Measurements from ENCODE around the gene MUC5AC.
"Not testable (repeated sequence)": the region's sequence is repeated elsewhere in the genome, so short reads cannot be mapped to it uniquely, and the experiment has no call there.

Gene MUC5AC

GRCh38 chr11:1157645-1158591 is at the start of gene MUC5AC:
TSS of gene MUC5AC (plus strand) at chr11:1157953. CDS start at chr11:1158000, 47 bp downstream.
- no peak for DNase-seq

GRCh38 chr11:1108246-1108900 is 49.4 kb upstream of the MUC5AC start:
- no peak for DNase-seq

- DNase-seq: no peak
These were observed 48.4 kb upstream of the MUC5AC start for GRCh38 chr11:1109101-1109917.

- no peak for DNase-seq
These were observed 47.6 kb upstream of the MUC5AC start for GRCh38 chr11:1109918-1110705.

GRCh38 chr11:1111545-1112212 is 46.1 kb upstream of the MUC5AC start:
- DNase-seq: no peak

- no peak for DNase-seq
These were observed 45.2 kb upstream of the MUC5AC start for GRCh38 chr11:1112351-1113191.

GRCh38 chr11:1113405-1114201 is 44.1 kb upstream of the MUC5AC start:
- no peak for DNase-seq

- DNase-seq: not testable (repeated sequence)
These were observed 42.5 kb upstream of the MUC5AC start for GRCh38 chr11:1115292-1115691.

GRCh38 chr11:1116104-1116503 is 41.6 kb upstream of the MUC5AC start:
- no peak for DNase-seq

- DNase-seq: no peak
These were observed 40.9 kb upstream of the MUC5AC start for GRCh38 chr11:1116666-1117390.

GRCh38 chr11:1117992-1118391 is 39.8 kb upstream of the MUC5AC start:
- no peak for DNase-seq

GRCh38 chr11:1118755-1119603 is 38.8 kb upstream of the MUC5AC start:
- no peak for DNase-seq

GRCh38 chr11:1119604-1120146 is 38.1 kb upstream of the MUC5AC start:
- DNase-seq: no peak

GRCh38 chr11:1120532-1121330 is 37.0 kb upstream of the MUC5AC start:
- no peak for DNase-seq

- DNase-seq: no peak
These were observed 36.4 kb upstream of the MUC5AC start for GRCh38 chr11:1121331-1121812.

GRCh38 chr11:1121813-1122663 is 35.7 kb upstream of the MUC5AC start:
- DNase-seq: no peak

Data from hematopoietic multipotent progenitor cell treated with erythropoietin and hydrocortisone succinate and interleukin-3 and kit ligand, for 4 days (in vitro differentiated cells).